ENCODE results near the gene MPPED1. TPM values are rescaled to one million over a fixed set of nuclear protein-coding genes. Genes with fewer than 3 reads are reported as not detected.
A peak's percentile ranks its signal among the peaks of the same experiment; 100 is the strongest.

The MPPED1 gene
- total RNA-seq, 6 donors from 2014 or later = not detected

DNA sequence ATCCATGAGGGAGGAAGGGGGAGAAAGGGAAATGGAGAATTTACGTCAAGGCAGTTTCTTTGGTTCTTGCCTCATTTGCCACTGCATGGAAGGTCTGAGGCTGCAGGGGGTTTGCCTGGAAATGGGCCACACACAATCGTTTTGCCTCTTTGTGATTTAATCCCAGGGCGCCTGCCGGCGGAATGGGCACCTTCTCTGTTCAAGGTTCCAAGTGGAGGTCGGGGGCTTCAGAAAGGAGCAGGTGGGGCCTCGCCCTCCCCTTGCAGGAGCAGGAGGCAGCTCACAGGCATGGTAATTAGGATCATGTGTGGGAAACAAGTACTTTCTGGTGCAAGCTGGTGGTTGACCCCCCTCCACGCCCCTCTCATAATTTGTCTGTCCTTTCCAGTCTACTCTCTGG is 29.9 kb downstream of the MPPED1 start:
- Histone ChIP-seq H3K36me3 (no peaks in the 10 kb centered on the region), H3K4me1 (no peaks in the 10 kb centered on the region), H3K9me3 (no peaks in the 10 kb centered on the region), H3K4me3 (no peak overlapping the region), H3K27ac (no peak overlapping the region), H3K27me3 (no peaks in the 10 kb centered on the region)
- no peak for ATAC-seq (ENCODE audit: low FRiP score in 2 of 2)
- DNase-seq = no peak
- WGBS, 2 donors = 74 to 76% methylated on average over 8 of the region's 8 CpGs
- TF ChIP-seq EP300 (IDR thresholded peaks at IDR 0.05) (no peak), POLR2AphosphoS5 (IDR thresholded peaks at IDR 0.05) (no peak), POLR2A (IDR thresholded peaks at IDR 0.05) (no peak)
- TF ChIP-seq, protein P1, sequence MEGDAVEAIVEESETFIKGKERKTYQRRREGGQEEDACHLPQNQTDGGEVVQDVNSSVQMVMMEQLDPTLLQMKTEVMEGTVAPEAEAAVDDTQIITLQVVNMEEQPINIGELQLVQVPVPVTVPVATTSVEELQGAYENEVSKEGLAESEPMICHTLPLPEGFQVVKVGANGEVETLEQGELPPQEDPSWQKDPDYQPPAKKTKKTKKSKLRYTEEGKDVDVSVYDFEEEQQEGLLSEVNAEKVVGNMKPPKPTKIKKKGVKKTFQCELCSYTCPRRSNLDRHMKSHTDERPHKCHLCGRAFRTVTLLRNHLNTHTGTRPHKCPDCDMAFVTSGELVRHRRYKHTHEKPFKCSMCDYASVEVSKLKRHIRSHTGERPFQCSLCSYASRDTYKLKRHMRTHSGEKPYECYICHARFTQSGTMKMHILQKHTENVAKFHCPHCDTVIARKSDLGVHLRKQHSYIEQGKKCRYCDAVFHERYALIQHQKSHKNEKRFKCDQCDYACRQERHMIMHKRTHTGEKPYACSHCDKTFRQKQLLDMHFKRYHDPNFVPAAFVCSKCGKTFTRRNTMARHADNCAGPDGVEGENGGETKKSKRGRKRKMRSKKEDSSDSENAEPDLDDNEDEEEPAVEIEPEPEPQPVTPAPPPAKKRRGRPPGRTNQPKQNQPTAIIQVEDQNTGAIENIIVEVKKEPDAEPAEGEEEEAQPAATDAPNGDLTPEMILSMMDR (IDR thresholded peaks at IDR 0.05) = no peak

DNA sequence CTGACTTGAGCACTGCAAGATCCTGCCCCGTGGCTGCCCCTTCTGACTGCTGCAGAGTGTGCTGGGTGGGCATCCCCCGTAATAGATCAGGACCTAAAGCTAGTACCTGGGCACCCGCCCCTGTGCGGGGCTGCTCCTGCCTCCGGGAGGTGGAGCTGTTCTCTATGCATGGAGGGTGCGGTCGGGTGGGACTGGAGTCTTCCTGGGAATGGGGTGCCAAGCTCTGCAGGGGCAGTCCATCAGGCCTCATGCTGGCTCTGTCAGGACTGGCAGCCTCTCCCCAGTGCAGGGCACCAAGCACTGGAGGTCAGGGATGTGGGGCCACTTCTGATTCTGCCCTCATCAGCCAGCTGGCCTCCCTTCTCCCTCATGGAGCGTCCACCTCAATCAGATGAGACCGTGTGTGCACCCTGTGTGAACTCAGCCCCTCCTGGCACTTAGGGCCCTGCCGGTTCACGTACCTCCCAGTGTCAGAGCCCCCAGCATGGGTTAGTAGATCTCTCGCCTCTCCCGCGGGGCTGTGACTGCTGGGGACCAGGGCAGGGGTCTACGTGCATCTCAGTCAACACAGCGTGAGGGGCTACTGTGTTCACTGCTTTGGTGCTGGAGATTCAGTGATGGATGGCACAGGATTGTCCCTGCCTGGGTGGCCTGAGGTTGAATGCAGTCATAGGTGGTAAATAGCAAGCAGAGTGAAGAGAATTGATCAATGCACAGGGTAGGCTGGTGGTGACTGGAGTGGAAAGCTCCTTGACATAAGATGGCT is 30.8 kb downstream of the MPPED1 start:
- peak; percentile 11 to 42 for ATAC-seq (ENCODE audit: low FRiP score in 2 of 2)

DNA sequence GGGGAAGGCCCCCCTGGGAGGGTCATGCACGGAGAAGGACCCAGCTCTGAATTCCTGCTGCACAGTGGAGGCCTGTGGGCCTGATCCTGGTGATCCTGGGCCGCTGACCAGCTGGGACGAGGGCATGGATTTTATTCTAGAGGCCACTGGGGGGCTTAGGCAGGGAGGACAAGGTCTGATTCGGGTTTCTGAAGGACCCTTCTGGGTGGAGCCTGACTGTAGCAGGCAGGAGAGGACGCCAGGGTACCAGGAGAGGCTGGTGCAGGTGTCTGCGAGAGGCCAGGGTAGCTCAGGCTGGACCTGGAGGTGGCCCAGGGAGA is 31.3 kb downstream of the MPPED1 start:
- Histone ChIP-seq H3K27ac (no peak overlapping the region), H3K9me3 (no peaks in the 10 kb centered on the region), H3K4me1 (no peaks in the 10 kb centered on the region), H3K4me3 (no peak overlapping the region), H3K36me3 (no peaks in the 10 kb centered on the region), H3K27me3 (no peaks in the 10 kb centered on the region)
- no peak for DNase-seq
- TF ChIP-seq EP300 (IDR thresholded peaks at IDR 0.05) (no peak), POLR2A (IDR thresholded peaks at IDR 0.05) (no peak), POLR2AphosphoS5 (IDR thresholded peaks at IDR 0.05) (no peak)
- TF ChIP-seq, protein P1 (IDR thresholded peaks at IDR 0.05) = no peak
- ATAC-seq (ENCODE audit: low FRiP score in 2 of 2) = no peak
- WGBS, 2 donors = 67 to 70% methylated on average over 4 to 6 of the region's 6 CpGs

More for the DNA sequence above, 30.8 kb downstream of the MPPED1 start:
- H3K27ac ChIP-seq = no peak overlapping the region
- no peaks in the 10 kb centered on the region for H3K36me3 ChIP-seq
- no peak overlapping the region for H3K4me3 ChIP-seq
- DNase-seq = peak in 1 of 2 donors; percentile 33
- H3K9me3 ChIP-seq = no peaks in the 10 kb centered on the region
- no peaks in the 10 kb centered on the region for H3K27me3 ChIP-seq
- WGBS, 2 donors = 80 to 87% methylated on average over 10 to 16 of the region's 16 CpGs
- TF ChIP-seq POLR2AphosphoS5 (IDR thresholded peaks at IDR 0.05) = no peak
- TF ChIP-seq, protein P1 (IDR thresholded peaks at IDR 0.05) = no peak
- no peaks in the 10 kb centered on the region for H3K4me1 ChIP-seq

DNA sequence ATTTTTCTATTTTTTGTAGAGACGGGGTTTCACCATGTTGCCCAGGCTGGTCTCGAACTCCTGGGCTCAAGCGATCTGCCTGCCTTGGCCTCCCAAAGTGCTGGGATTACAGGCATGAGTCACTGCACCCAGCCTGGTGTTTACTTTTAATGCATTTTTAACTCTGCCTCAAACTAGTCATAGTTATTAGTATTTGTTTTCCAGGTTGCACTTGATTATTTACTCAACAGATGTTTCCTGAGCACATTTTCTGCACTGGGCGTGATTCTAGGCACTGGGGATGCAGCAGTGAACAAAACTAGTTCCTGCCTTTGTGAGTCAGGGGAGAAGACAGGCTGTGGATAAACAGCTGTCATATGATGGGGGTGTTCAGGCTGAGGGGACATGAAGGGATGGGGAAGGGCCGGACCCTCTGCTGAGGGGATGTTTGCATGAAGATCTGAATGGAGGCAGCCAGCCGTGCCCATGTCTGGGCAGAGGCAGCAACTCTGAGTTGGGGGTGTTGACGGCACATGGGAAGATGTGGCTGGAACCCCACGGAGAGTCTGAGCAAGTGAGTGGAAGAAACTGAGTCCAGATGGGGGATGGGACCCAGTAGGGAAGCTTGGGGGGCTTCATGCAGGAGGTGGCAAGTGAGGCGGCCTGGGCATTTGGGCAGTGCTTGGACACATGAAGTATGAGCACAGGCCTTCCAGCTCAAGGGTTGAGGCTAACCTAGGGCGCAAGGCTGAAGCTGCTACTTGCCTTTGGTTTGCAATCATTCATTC is 34.4 kb downstream of the MPPED1 start:
- Histone ChIP-seq H3K9me3 (no peaks in the 10 kb centered on the region), H3K36me3 (no peaks in the 10 kb centered on the region), H3K4me1 (no peaks in the 10 kb centered on the region), H3K4me3 (no peak overlapping the region), H3K27me3 (no peaks in the 10 kb centered on the region), H3K27ac (no peak overlapping the region)
- 61 to 63% methylated on average over 10 of the region's 10 CpGs for WGBS, 2 donors
- TF ChIP-seq, protein P1 (IDR thresholded peaks at IDR 0.05) = no peak
- no peak for TF ChIP-seq EP300 (IDR thresholded peaks at IDR 0.05)
- no peak for TF ChIP-seq POLR2A (IDR thresholded peaks at IDR 0.05)
- TF ChIP-seq POLR2AphosphoS5 (IDR thresholded peaks at IDR 0.05) = no peak
- ATAC-seq (ENCODE audit: low FRiP score in 2 of 2) (no peak), DNase-seq (no peak)

Measured in upper lobe of left lung (tissue), 6 donors.